Activated T-helper 1 cell treated with Interleukin-2 at 50 U/mL for 16 hours (primary cell): Measurements from ENCODE around the gene ATAD3C.
"Not testable (repeated sequence)": the region's sequence is repeated elsewhere in the genome, so short reads cannot be mapped to it uniquely, and the experiment has no call there.

ENCODE experiments used
- DNase-seq: peaks from one replicate; pipeline ENCODE4 v3.0.0-alpha.2; 2020; ENCODE audit warnings: low read depth

ATAD3C gene

DNA sequence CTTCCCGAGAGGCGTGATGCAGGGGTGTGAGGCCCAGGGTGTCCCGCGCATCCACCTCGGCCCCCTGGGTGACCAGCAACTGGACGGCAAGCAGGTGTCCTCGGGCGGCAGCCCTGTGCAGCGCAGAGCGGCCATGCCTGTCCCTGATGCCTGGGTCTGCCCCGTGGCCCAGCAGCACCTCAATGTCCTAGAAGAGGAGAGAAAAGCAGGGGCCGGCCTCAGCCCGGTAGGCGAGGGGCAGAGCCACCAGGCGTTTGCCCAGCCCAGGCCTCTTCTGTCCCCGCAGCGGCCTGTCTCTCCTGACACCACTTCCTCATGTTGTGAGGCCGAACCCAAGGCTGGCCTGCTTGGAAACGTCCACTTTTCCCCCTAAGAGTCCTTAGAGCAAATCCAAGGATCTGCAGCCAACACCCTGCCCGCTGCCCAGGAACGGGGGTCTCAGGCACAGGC is 30.1 kb upstream of the ATAD3C start:
- no peak for DNase-seq

GRCh38 chr1:1419813-1420653 is 29.5 kb upstream of the ATAD3C start:
- DNase-seq = no peak

DNA sequence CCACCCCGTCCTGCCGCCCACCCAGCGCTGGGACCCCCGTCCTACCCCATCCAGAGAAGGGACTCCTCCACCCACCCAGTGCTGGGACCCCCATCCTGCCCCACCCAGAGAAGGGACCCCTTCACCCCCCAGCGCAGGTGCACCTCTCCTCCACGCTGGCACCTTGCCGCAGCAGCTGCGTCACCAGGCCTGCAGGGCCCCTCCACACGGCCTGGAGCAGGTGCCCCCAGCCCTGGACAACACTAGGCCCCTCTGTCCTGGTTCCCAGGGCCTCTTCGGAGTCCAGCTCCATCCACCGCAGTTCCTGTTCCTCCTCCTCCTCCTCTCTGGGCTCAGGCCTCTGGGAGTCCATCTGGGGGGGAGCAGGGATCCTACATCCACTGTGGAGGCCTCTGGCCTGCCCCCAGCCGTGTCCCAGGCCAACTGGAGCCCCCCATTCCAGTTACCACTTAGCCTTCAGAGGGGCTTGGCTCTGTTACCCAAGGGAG is 28.8 kb upstream of the ATAD3C start:
- DNase-seq = no peak

GRCh38 chr1:1421147-1421906 is 28.2 kb upstream of the ATAD3C start, which contains the start of gene ANKRD65:
ANKRD65 (minus strand) TSS chr1:1421276; CDS start chr1:1421005, 271 bp downstream.
- DNase-seq = no peak

DNA sequence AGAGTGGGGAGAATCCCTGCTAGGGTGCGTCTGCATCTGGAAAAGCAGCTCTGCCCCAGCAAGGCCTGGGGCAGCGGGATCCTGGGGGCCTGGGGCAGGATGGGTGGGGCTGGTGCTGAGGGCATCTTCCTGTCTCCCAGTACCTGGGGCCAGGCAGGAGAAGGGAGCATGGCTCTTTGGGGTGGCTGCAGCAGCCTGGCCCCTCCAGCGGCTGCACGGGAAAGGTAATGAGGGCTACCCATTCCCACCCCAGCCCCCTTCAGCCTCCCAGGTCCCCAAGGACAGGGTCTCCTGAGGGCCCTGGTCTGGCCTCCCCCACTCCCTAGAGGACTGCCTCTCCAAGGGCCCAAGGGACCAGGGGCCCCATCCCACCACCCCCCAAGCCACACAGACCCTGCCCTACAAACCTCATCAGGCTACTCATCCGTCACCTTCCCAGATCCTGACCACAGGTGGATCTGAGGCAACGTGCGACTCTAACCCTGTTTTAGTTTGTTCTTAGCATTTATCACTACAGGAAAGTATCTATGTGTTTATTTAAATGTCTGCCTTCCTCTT is 27.5 kb upstream of the ATAD3C start:
- no peak for DNase-seq

DNA sequence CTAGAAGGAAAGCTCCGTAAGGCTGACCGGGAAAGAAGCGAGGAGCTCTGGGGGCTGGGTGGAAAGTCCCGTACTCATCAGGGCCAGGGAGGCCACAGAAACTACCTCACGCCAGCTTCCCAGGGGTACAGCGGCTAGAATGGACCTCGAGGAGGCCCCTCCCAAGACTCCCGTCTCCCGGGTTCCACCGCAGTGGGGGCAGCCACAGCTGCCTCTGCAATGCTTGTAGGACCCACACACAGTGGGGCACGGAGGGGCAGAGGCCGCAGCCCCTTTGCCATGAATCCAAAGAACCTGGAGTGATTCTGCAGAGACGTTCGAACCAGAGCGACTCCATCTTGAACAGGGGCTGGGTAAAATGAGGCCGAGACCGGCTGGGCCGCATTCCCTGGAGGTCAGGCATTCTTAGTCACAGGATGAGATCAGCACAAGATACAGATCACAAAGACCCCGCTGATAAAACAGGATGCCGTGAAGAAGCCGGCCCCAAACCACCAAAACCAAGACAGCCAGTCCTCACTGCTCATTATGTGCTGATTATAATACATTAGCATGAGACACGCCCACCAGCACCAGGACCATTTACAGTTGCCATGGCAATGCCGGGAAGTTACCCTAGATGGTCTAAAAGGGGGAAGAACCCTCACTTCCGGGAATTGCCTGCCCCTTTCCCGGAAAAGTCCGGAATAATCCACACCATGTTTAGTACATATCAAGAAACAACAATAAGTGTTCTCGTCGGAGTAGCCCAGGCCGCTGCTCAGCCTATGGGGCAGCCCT is 26.8 kb upstream of the ATAD3C start:
- DNase-seq = no peak

- DNase-seq = no peak
Observed at GRCh38 chr1:1423245-1423597, 26.3 kb upstream of the ATAD3C start.

DNA sequence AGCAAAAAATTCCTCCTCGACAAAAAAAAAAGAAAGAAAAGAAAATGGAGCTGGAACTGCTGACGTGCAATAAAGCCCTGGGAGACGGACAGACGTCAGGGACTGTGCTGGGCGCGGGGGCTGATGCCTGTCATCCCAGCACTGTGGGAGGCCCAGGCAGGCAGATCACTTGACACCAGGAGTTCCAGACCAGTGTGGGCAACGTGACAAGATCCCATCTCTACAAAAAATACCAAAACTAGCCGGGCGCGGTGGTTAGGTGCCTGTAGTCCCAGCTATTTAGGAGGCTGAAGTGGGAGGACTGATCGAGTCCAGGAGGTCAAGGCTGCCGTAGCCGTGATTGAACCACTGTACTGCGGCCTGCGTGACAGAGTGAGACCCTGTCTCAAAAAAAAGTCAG is 24.8 kb upstream of the ATAD3C start:
- no peak for DNase-seq

- DNase-seq = no peak
Observed at GRCh38 chr1:1425426-1425752, 24.1 kb upstream of the ATAD3C start.

GRCh38 chr1:1425753-1426495 is 23.6 kb upstream of the ATAD3C start:
- no peak for DNase-seq

DNA sequence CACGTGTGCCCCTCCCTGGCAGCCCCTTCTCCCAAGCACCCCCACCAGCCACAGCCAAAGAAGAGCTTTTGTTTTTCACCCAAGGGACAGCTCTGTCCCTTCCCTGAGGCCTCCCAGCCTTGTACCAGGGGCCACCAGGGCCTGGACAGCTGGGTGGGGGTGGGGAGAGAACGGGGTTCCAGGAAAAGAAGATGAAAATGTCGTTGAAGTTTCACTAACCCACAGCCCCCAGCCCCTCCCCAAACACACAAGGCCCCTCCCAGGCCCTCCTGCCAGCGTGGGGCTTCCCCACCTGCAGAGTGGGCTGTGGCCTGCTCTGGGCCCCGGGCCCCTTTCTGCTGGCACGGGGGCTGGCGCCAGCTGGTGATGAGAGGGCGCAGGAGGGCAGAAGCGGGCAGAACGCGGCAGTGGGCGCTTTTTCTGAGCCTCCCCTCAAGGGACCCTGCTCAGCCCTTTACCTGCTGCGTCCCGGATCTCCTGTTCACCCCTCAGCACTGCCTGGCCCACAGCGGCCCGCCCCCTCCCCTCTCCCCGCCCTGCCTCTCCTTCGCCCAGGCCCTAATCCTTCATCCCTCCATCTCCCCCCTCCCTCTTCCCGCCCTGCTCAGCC is 22.9 kb upstream of the ATAD3C start:
- DNase-seq = no peak

DNA sequence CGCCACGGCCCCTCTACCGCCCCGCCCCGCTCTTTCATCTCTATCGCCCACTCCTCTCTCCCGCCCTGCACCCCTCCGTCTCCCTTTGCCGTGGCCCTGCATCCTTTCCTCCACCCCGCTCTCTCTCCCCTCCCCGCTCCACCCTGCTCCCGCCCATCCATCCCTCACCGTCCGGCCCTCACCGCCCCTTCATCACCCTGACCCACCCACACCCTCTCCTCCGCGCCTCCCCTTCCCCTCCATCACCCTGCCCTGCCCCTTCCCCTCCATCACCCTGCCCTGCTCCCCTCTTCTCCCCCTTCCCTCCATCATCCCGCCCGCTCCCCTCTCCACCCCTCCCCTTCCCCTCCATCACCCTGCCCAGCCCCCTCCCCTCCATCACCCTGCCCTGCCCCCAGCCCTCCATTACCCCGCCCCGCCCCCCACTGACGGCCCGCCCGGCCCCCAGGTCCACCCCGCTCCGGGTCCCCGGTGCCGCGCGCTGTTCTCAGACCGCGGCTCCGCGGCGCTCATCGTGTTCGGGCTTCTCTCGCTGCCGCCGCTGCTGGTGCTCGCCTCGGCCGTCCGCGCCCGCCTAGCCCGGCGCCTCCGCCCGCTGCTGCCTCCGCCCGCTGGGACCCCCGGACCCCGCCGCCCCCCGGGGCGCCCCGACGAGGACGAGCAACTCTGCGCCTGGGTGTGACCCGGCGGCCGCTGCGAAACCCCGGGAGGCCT is 22.2 kb upstream of the ATAD3C start:
- DNase-seq = no peak

- DNase-seq = no peak
Observed at GRCh38 chr1:1427820-1428148, 21.7 kb upstream of the ATAD3C start.

DNA sequence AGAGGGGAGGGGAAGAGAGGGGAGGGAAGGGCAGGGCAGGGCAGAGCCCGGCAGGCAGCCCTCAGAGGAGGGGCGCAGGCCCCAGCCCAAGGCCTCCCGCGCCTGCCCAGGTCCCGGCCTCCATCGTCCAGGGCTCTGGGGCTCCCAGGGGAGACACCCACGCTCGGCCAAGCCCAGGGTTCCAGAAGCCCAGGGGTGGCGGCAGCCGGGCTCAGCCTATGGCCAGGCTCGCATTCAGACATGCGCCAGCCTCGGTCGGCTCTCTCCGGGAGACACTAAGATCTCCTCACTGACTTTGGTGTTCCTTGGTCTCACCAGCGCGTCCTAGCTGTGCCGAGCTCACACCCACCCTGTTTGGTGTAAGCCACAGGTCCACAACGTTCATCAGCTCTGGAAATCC is 21.3 kb upstream of the ATAD3C start:
- no peak for DNase-seq

- not testable (repeated sequence) for DNase-seq
Observed at GRCh38 chr1:1428967-1429366, 20.5 kb upstream of the ATAD3C start.

DNA sequence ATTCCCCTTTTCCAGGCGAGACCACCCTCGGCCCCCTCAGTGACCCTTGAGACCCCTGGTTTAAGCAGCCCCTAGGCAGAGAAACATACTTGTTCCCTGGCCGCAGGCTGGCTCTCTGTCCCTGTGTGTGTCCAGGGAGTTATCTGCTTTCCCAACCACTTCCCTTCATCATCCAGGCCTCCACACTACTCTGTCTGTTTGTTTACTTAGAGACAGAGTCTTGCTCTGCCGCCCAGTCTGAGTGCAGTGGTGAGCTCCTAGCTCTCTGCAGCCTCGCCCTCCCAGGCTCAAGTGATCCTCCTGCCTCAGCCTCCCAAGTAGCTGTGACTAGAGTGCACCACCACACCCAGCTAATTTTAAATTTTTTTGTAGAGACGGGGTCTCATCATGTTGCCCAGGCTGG is 19.8 kb upstream of the ATAD3C start:
- DNase-seq = no peak

DNA sequence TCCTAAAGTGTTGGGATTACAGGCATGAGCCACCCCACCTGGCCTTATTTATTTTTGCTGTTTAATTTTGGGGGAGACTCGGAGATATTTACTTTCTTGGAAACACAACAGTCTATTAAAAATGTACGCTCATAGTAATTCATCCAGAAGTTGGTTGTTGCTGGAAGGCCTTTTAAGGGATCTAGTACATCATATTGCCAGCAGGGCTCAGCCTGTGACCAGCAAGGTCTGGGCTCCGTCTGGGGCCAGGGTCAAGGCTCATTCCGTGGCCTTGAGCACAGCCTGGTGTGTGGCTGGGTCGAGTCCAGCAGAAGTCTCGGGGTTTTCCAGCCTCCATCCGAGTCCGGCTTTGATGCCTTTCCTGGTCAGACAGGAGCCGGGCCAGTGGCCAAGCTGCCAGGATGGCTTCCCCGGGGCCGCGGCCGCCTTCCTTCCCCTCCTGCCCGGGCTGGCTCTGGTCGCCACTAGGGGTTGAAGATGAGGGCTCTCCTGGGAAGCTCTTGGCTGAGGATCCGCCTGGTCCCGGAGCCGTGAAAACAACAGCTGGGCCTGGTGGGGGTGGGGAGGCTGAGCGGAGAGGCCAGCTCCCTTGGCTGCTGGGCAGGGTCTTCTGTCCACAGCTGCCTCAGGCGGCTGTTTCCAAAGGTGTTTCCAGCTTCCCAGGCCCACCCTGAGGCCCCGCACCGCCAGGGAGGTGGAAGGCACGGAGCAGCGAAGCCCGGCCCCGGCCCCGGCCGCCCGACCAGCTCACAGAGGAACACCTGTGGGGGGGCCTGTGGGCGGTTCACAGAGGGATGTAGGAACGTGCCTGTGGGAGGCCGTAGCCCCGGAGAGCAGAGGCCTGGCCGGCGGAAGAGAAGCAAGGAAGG is 19.1 kb upstream of the ATAD3C start:
- DNase-seq = no peak

DNA sequence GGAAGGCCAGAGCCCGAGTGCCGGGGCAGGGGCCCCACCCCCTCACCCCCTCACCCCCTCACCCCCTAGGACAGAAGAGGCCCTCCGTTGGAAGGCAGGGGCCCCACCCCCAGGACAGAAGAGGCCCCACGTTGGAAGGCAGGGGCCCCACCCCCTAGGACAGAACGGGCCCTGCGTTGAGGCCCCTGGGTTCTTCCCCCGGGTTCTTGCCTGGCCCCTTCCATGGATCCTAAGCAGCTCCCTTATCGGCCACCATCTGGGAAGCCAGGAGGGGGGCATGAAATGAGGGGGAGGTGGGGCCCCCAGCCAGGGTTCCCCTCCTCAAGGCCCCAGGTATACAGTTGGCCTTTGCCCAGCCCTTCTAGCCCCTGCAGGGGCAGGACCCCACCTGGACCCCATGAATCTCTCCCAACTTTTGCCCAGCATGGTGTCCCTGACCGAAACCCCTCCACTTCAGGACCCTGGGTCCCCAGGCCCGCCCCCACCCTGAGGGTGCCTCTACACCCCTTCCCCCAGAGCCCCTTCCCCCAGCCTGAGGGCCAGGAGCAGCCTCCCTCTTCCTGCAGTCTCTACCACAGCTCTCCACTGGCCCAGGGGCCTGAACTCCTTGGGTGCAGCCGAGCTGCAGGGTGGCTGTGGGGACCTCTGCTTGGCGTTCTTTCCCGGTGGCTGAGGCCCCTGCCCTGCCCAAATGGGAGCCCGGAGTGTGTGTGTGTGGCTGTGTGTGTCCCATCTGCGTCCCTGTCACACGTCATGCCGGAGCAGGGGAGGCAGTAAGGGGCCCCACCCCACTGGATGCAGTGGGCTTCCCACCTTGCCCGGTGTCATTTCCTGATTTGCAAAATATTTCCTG is 18.3 kb upstream of the ATAD3C start:
- no peak for DNase-seq

- DNase-seq = no peak
Observed at GRCh38 chr1:1431845-1432273, 17.6 kb upstream of the ATAD3C start.
